CD4-positive, alpha-beta T cell treated with Interleukin-21 for 1 hour (primary cell): ENCODE data around the gene MRPL55.
A peak's percentile ranks its signal among the peaks of the same experiment; 100 is the strongest.

Experiments used
- DNase-seq: peaks from one replicate; pipeline ENCODE4 v3.0.0-alpha.2; 2020

Gene MRPL55

GRCh38 chr1:228147151-228147693, 38.1 kb upstream of the MRPL55 start:
- no peak for DNase-seq

DNA sequence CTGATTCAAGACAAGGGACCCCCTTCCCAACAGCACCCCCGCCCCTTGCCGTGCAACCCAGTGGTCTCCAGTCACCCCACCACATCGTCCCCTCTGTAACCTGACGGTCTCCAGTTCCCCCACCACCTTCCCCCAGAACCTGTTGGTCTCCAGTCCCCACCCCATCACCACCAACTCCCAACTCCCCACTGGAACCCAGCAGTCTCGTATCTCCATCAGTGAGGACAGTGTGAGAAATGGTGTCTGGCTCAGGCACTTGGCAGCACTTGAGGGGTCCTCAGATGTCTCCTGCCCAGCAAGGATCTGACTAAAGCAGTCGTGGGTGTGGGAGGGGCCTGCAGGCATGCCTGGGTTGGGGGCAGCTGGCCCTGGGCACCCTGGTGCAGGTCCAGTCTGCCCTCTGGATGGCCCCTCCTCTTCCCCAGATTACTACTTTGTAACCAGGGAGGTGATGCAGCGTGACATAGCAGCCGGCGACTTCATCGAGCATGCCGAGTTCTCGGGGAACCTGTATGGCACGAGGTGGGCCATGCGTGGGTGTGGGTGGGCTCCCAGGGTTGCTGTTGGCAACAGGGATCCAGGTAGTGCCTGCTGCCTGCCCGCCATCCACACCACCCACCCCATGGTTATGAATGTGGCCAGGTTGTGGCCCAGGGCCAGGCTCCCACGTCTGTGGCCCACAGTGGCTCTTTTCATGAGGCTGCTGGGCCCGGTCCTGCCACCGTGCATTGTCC, 37.5 kb upstream of the MRPL55 start:
- DNase-seq = no peak

GRCh38 chr1:228145463-228146416, 36.6 kb upstream of the MRPL55 start:
- no peak for DNase-seq

GRCh38 chr1:228144993-228145343, 35.9 kb upstream of the MRPL55 start:
- DNase-seq = no peak

DNA sequence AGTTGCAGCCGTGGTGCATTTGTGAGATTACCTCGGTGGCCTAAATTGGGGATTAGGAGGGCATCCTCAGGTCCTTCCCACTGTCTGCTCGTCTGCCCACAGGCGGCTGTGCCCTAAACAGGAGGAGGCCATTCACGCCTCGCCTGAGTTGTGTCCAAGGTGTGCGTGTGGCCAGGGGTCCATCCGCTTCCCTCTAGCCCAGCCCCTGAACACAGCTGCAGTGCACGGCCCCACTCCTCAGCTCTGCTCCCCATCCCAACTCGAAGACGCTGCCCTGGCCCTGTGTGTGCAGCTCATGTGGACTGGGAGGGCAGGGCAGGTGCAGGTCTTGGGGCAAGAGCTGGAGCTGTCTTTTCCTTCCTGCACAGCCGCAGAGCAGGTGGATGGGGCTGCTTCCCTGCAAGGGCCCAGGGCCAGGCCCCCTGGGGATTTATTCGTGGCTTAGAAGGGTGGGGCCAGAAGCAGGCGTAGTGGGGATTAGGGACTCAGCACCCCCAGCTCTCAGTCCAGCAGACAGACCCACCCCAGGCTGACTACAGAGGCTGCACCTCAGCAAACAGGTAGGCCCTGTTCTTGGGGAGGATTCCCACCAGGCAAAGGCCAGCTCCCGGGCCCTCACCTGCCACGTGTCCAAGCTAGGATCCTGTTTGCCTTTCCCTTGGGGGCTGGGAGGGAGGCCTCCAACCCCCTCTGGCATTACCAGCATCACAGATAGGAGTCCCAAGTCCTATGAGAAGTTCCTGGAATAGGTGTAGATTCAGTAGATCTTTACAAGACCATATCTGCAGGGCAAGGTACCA, 35.3 kb upstream of the MRPL55 start:
- DNase-seq = no peak

DNA sequence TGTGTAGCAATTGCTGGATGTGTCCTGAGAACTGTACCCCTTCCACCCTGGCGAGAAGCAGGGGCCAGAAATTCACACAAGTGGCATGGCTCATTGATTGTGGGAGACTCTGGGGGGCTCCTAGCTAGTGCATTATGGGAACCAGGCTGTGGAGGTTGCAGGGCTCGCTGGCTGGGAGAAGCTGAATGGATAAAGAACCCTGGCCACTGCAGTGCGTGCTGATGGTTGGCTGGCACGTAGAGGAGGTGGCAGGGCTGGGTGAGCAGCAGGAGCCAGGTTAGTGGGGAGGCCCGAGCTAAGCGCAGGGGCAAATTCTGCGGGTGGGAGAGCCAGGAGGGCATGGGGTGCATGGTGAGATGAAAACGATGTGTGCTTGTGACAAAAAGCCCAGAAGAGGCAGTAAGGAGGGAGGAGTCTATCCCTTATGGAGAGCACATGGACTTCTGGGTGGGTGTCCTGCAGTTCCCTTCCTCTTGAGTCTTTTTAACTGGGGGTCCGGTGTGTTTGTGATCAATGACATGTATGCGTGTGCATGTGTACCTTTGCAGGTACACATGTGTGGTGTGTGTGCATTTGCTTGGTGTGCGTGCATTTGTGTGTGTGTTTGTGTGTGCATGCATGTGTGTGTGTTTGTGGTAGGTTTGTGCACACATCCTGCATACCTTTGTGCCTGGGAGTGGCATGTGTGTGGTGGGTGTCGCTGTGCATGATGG, 34.5 kb upstream of the MRPL55 start:
- no peak for DNase-seq

DNA sequence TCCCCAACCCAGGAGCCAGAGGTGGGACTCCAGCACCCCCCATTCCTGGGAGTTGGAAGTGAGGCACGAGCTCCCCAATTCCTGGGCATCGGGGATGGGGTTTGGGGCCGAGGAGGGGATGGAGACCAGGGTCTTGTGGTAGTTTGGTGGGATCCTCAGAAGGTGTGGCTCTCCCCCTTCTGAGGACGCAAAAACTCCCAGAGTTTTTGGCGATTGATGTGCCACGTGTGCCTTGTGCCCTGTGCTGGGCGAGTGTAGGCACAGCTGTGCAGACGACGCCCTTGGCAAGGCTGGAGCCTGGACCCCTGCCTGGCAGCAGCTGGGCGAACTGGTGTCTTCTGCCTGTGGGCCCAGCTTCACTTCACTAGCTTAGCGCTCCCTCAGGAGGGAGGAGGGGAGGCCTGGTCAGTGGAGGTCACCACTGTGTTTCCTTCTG, 33.6 kb upstream of the MRPL55 start:
- DNase-seq = no peak

DNA sequence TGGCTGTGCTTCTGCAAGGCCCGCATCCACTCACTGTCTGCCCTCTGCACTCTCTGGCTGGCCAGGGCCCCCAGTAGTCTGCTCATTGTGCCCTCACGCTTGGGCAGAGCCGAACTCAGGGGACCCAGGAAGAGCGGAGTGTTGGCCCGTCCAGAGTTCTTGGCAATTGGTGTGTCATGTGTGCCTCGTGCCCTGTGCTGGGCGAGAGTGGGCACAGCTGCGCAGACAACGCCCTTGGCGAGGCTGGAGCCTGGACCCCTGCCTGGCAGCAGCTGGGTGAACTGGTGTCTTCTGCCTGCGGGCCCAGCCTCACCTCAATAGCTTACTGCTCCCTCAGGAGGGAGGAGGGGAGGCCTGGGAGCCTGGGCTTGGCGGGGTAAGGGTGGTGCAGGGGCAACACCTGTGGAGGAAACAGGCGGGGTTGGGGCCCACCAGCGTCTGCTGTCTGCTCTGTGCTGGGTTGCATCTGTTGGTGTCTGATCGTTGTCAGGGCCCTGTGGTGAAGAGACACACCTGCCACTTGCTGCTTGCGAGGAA, 33.1 kb upstream of the MRPL55 start:
- DNase-seq = no peak

DNA sequence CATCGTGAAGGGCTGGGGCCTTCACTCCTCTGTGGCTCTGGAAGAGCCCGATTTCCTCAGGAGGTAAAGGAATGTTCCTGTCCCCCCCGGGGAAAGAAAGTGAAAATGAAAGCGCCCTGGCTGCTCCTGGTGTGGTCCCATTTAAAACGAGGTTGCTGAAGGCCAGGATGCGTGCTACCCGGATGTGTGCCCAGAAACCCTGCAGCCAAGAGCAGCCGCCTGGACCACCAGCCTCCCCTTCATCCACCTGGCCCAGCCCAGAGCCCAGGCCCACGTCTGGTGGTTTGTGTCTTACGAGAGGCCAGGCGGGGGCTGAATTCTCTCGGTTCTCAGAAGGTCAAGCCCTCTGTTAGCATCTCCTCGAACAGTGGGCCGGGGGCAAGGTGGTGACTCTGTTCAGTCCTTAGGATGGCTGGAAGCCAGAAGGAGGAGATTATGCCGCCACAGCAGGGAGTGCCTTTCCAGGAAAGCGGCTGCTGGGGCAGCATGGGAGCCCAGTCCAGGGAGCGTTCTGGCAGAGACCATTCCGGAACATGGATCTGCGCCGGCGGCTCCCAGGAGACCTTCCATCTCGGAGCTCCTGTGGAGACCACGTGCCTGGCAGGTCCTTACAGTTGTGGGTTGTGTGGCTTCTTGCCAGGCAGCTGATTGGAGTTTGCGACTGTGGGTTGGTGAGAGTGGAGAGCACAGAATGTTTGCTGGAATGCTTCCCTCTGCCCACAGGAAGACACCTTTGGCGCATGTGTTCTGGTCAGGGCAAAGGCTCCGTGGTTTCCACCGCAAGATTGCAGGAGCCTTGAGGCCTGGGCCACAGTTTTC, 32.3 kb upstream of the MRPL55 start:
- peak; percentile 48 for DNase-seq

- DNase-seq = no peak
These were observed 31.7 kb upstream of the MRPL55 start for GRCh38 chr1:228140724-228141225.

- peak; percentile 100 for DNase-seq
These were observed 31.0 kb upstream of the MRPL55 start, which contains the start of gene GUK1 for GRCh38 chr1:228139931-228140723. TSS of gene GUK1 (plus strand) at chr1:228140279. CDS start at chr1:228140303, 24 bp downstream.

GRCh38 chr1:228139406-228139930, 30.4 kb upstream of the MRPL55 start:
- no peak for DNase-seq

DNA sequence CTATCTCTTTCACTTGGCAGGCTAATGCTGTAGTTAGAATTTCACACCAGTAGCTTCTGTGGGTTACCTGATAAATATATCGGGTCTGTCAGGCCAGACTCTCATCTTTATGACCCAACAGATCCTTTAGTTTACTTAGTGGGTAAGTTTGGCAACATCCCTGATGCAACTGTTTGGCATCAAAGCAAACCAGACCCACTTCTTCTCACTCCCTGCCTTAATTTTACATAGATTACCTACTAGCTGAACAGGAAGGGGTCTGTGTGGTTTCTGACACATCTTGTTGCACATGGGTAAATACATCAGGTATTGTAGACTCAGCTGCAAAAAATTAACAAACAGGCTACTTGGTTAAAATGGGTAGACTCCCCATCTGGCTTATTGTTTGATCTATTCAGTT, 27.8 kb upstream of the MRPL55 start:
- peak; percentile 23 for DNase-seq

- DNase-seq = no peak
These were observed 25.5 kb upstream of the MRPL55 start for GRCh38 chr1:228134591-228134990.

- no peak for DNase-seq
These were observed 22.7 kb upstream of the MRPL55 start for GRCh38 chr1:228131766-228132165.

GRCh38 chr1:228125185-228125584, 16.1 kb upstream of the MRPL55 start:
- DNase-seq = no peak

DNA sequence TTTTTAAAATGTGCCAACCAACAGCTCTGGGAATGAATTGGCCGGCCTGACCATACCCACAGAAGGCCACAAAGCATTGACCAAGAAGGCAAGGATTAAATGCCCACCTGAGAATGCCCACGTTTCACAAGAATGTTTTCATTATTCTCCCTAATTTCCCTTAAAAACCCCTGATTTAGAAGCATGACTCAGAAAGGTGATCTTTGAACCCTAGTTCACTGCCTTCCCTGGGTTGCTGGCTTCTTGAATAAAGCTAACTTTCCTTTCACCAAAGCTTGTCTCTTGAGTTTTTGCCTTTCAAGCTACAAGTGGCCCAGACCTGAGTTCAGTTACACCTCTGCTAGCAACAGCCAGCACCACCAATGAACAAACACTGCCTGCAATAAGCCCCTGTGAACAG, 14.4 kb upstream of the MRPL55 start:
- DNase-seq = no peak

DNA sequence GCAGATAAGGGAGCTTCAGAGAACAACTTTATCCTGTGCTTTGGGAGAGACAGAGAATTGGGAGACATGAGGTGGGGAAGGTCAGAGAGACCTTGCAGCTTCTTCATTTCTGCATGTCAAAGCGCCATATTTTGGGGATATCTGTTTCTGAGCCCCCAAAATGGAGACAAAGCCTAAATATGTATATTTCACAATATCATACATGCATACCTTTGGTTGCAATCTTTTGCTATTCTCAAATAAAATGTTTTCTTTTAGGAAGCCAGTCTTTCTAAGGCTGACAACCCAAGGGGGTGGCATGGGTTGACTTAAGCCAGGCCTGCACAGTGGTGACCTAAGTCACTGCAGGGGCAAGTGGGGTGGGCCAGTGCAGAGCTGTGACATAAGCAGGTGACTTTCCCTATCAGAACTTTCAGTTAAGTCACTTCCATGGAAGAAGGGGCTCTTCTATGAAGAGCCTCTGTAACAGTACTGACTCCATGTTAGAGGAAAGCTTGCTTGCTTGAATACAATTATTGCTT, 13.9 kb upstream of the MRPL55 start:
- no peak for DNase-seq

DNA sequence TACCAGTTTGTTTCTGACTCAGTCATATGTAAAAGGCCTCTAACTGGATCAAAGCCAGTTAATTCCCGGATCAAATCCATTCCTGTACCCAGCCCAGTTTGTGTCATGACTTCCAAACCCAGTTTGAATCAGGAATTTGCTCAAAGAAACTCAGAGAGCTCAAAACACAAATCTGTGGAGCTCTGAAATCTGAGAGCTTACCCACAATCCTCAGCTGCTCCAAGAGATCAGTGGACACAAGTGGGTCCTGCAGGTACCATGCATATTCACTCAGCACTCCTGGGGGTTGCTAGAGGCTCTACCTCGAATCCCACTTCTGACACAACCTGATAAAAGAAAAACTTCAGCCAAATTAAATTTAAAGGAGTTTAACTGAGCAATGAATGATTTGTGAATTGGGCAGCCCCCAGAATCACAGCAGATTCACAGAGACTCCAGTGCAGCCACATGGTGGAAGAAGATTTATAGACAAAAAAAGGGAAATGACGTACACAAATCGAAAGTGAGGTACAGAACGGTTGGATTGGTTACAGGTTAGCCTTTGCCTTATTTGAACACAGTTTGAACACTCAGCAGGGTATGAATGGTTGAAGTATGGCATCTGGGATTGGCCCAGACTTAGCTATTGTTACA, 11.9 kb upstream of the MRPL55 start:
- DNase-seq = no peak
